ENCODE results near the gene DNAJB1. TPM values are rescaled to one million over a fixed set of nuclear protein-coding genes. Genes with fewer than 3 reads are reported as not detected.

DNAJB1 gene
- total RNA-seq, 1 experiment from 2014 or later: 149 TPM

DNA sequence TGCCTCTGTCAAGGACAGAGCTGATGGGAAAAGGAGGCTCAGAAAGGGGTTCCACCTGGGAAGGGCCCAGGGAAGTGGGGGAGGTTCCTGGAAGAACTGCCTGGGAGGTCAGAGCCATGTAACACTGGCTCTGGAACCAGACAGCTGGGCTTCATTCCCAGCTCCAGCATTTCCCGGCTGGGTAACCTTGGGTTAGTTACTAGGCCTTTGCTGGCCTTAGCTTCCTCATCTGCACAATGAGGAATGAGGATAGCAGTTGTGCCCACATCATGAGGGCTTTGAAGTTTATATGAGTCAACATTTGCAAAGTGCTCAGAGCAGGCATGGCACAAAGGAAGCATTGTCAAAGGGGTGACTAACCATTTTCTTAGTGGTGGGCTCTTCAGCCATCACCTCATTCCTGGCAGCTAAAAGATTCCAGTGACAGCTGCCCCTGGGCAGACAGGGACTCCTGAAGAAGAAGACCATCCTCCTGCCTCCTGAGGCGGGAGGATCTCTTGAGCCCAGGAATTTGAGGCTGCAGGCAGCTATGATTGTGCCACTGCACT is 1.7 kb upstream of the DNAJB1 start:
- intact Hi-C loops (cut with micrococcal nuclease; ENCODE audit: unreplicated experiment) (no loop called here), in situ Hi-C loops (cut with HindIII; ENCODE audit: low pct_unique_long_range_greater_than_20kb, low sequenced_read_pairs) (no loop called here)
- BruUV-seq (replicated peaks): no TSS peak
- Histone ChIP-seq H3K4me1 (ENCODE audit: control insufficient read depth, insufficient read depth, low read length) (peaks cover 33% of the 10 kb centered on the region), H3K27ac (ENCODE audit: low read length) (peak overlapping the region; percentile 93), H3K36me3 (ENCODE audit: control insufficient read depth, insufficient read depth, low read length) (peaks cover 10% of the 10 kb centered on the region), H3K9me3 (ENCODE audit: control insufficient read depth, insufficient read depth, low read depth, low read length) (no peaks in the 10 kb centered on the region), H3K4me3 (ENCODE audit: low read depth in 2 of 2, low read length in 2 of 2) (no peak overlapping the region), H3K27me3 (ENCODE audit: control insufficient read depth, insufficient read depth, low read length) (no peaks in the 10 kb centered on the region)
- DNase-seq (ENCODE audit: low read depth, low spot score) (no peak), ATAC-seq (peak; percentile 56)
- POLR2A ChIA-PET: interaction anchor here (0.6 kb wide), 1 partner anchor 104 kb away, joined by 5 read pairs; no protein-coding TSS in a partner anchor
- CTCF ChIA-PET: no interaction called here
- peak; percentile 92 for TF ChIP-seq TCF7L2 (IDR thresholded peaks at IDR 0.05; ENCODE audit: low read depth, low read length)
- TF ChIP-seq SIN3A (IDR thresholded peaks at IDR 0.05; ENCODE audit: borderline replicate concordance, insufficient read depth, low read depth, low read length): no peak
- TF ChIP-seq, protein P1, sequence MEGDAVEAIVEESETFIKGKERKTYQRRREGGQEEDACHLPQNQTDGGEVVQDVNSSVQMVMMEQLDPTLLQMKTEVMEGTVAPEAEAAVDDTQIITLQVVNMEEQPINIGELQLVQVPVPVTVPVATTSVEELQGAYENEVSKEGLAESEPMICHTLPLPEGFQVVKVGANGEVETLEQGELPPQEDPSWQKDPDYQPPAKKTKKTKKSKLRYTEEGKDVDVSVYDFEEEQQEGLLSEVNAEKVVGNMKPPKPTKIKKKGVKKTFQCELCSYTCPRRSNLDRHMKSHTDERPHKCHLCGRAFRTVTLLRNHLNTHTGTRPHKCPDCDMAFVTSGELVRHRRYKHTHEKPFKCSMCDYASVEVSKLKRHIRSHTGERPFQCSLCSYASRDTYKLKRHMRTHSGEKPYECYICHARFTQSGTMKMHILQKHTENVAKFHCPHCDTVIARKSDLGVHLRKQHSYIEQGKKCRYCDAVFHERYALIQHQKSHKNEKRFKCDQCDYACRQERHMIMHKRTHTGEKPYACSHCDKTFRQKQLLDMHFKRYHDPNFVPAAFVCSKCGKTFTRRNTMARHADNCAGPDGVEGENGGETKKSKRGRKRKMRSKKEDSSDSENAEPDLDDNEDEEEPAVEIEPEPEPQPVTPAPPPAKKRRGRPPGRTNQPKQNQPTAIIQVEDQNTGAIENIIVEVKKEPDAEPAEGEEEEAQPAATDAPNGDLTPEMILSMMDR (IDR thresholded peaks at IDR 0.05): no peak

DNA sequence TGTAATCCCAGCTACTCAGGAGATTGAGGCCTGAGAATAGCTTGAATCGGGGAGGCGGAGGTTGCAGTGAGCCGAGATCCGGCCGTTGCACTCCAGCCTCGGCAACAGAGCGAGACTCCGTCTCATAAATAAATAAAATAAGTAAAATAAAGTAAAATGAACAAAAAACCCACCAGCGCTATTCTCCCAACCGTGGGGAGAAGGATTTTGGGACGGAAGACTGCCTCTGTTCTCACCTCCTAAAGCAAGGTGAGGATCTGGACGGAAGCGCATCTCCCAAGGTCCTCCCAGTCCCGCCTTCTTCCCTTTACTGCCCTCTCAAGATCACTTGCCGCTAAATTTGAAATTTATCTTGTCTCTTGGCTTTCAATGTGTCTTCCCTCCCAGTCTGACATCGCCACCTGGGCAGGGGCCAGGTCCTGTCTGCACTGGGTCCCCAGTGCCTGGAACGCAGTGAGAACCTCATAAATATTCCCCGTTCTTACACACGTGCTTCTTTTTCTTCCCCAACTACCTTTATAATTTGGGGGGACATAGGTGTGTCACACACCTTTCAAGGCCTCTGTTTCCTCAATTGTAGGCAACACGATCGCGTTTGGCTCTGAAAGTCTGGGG is 1.2 kb upstream of the DNAJB1 start:
- Histone ChIP-seq H3K36me3 (ENCODE audit: control insufficient read depth, insufficient read depth, low read length) (peaks cover 10% of the 10 kb centered on the region), H3K4me1 (ENCODE audit: control insufficient read depth, insufficient read depth, low read length) (peaks cover 38% of the 10 kb centered on the region), H3K27me3 (ENCODE audit: control insufficient read depth, insufficient read depth, low read length) (no peaks in the 10 kb centered on the region), H3K4me3 (ENCODE audit: low read depth in 2 of 2, low read length in 2 of 2) (no peak overlapping the region), H3K9me3 (ENCODE audit: control insufficient read depth, insufficient read depth, low read depth, low read length) (no peaks in the 10 kb centered on the region), H3K27ac (ENCODE audit: low read length) (peak overlapping the region; percentile 93)
- TF ChIP-seq POLR2AphosphoS5 (IDR thresholded peaks at IDR 0.05; ENCODE audit: low read depth, low read length) (no peak), SIN3A (IDR thresholded peaks at IDR 0.05; ENCODE audit: borderline replicate concordance, insufficient read depth, low read depth, low read length) (no peak), TCF7L2 (IDR thresholded peaks at IDR 0.05; ENCODE audit: low read depth, low read length) (no peak)
- TF ChIP-seq, protein P1 (IDR thresholded peaks at IDR 0.05): no peak
- TF ChIP-seq, protein P2, sequence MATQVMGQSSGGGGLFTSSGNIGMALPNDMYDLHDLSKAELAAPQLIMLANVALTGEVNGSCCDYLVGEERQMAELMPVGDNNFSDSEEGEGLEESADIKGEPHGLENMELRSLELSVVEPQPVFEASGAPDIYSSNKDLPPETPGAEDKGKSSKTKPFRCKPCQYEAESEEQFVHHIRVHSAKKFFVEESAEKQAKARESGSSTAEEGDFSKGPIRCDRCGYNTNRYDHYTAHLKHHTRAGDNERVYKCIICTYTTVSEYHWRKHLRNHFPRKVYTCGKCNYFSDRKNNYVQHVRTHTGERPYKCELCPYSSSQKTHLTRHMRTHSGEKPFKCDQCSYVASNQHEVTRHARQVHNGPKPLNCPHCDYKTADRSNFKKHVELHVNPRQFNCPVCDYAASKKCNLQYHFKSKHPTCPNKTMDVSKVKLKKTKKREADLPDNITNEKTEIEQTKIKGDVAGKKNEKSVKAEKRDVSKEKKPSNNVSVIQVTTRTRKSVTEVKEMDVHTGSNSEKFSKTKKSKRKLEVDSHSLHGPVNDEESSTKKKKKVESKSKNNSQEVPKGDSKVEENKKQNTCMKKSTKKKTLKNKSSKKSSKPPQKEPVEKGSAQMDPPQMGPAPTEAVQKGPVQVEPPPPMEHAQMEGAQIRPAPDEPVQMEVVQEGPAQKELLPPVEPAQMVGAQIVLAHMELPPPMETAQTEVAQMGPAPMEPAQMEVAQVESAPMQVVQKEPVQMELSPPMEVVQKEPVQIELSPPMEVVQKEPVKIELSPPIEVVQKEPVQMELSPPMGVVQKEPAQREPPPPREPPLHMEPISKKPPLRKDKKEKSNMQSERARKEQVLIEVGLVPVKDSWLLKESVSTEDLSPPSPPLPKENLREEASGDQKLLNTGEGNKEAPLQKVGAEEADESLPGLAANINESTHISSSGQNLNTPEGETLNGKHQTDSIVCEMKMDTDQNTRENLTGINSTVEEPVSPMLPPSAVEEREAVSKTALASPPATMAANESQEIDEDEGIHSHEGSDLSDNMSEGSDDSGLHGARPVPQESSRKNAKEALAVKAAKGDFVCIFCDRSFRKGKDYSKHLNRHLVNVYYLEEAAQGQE (IDR thresholded peaks at IDR 0.05; ENCODE audit: insufficient read depth in 1 of 2, low read depth in 2 of 2, low read length in 1 of 2): no peak
- in situ Hi-C loops (cut with HindIII; ENCODE audit: low pct_unique_long_range_greater_than_20kb, low sequenced_read_pairs): no loop called here
- DNase-seq (ENCODE audit: low read depth, low spot score) (no peak), ATAC-seq (no peak)
- ChIA-PET POLR2A (interaction anchor here (0.6 kb wide), 2 partner anchors 14 to 104 kb away, joined by 3 to 5 read pairs; no protein-coding TSS in a partner anchor), CTCF (no interaction called here)
- BruUV-seq (replicated peaks): no TSS peak
- intact Hi-C loops (cut with micrococcal nuclease; ENCODE audit: unreplicated experiment): no loop called here

Data from Panc1 (cell line).